NCI-H774 (cell line): Measurements from ENCODE around the gene CYSRT1.

Experiments used
- DNase-seq: peaks from one replicate; lab custom pipeline; 2025; lab: John Stamatoyannopoulos, UW

The CYSRT1 gene

GRCh38 chr9:137227054-137227852 is 2.3 kb downstream of the CYSRT1 start, which contains the start of gene RNF224:
RNF224 (plus strand) TSS chr9:137227502; CDS start chr9:137228336, 834 bp downstream.
- peak; percentile 71 for DNase-seq

GRCh38 chr9:137227853-137228505 is 3.0 kb downstream of the CYSRT1 start:
- DNase-seq = no peak

GRCh38 chr9:137228506-137228967 is 3.6 kb downstream of the CYSRT1 start:
- DNase-seq = no peak

- no peak for DNase-seq
Measured at GRCh38 chr9:137228968-137229896, 4.3 kb downstream of the CYSRT1 start.

- DNase-seq = no peak
Measured at GRCh38 chr9:137229903-137230704, 5.1 kb downstream of the CYSRT1 start.

GRCh38 chr9:137230705-137231371 is 5.9 kb downstream of the CYSRT1 start, which contains the start of gene SLC34A3:
SLC34A3 (plus strand) TSS chr9:137230901; CDS start chr9:137231703, 802 bp downstream.
- no peak for DNase-seq

- no peak for DNase-seq
Measured at GRCh38 chr9:137231372-137232039, 6.5 kb downstream of the CYSRT1 start.

- DNase-seq = no peak
Measured at GRCh38 chr9:137232101-137232500, 7.1 kb downstream of the CYSRT1 start.

- no peak for DNase-seq
Measured at GRCh38 chr9:137232510-137232909, 7.5 kb downstream of the CYSRT1 start.

- peak; percentile 32 for DNase-seq
Measured at GRCh38 chr9:137233143-137233980, 8.4 kb downstream of the CYSRT1 start.

GRCh38 chr9:137234055-137234697 is 9.2 kb downstream of the CYSRT1 start:
- no peak for DNase-seq

- no peak for DNase-seq
Measured at GRCh38 chr9:137234758-137235423, 9.9 kb downstream of the CYSRT1 start.

GRCh38 chr9:137235424-137236237 is 10.7 kb downstream of the CYSRT1 start:
- DNase-seq = no peak

- peak; percentile 82 for DNase-seq
Measured at GRCh38 chr9:137236238-137236935, 11.4 kb downstream of the CYSRT1 start.

GRCh38 chr9:137236936-137237421 is 12.0 kb downstream of the CYSRT1 start:
- DNase-seq = no peak
